BE2C (cell line): ENCODE measurements around the gene CARD8.
"Not testable (repeated sequence)": the region's sequence is repeated elsewhere in the genome, so short reads cannot be mapped to it uniquely, and the experiment has no call there.

Source experiments
- DNase-seq: peaks from one replicate; pipeline ENCODE4 v3.0.0-alpha.2; 2020
- H3K27me3 ChIP-seq: fragments of 250-450 bp; sonication (Bioruptor Pico); 2 replicates; pipeline ENCODE4 v1.5.1; 2020; ENCODE audit warnings: mild to moderate bottlenecking
- H3K36me3 ChIP-seq: fragments of 250-450 bp; sonication (Bioruptor Pico); 2 replicates; pipeline ENCODE4 v1.5.1; 2020; ENCODE audit warnings: mild to moderate bottlenecking
- H3K4me1 ChIP-seq: fragments of 250-450 bp; sonication (Bioruptor Pico); 2 replicates; pipeline ENCODE4 v1.5.1; 2020
- H3K4me3 ChIP-seq: 2 replicates; pipeline ENCODE4 v1.5.1; 2011; ENCODE audit warnings: low read depth, low read length
- H3K9me3 ChIP-seq: fragments of 250-450 bp; sonication (Bioruptor Pico); 2 replicates; pipeline ENCODE4 v1.5.1; 2020
- TF ChIP-seq, protein P1 (sequence below): IDR thresholded peaks from 2 replicates; pipeline ENCODE4 v1.5.1; 2012; ENCODE audit warnings: mild to moderate bottlenecking, low read depth, low read length

Gene CARD8

DNA sequence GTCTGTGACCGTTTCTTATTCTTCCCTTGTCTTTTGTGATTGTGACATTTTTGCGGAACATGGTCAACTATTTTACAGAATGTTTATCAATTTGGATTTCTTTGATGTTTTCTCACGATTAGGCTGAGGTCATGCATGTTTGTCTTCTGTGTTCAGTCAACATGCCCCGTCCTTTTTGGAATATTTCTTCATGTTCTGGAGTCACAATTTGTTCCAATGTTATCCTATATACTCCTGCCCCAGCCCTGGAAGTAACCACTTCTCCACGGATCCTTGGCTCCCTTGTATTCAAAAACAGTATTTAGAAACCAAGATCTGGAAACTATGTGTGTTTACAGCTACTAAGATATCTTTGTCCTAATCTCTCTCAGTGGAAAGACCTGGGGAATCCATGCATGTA lies 9.6 kb downstream of the CARD8 start:
- no peaks in the 10 kb centered on the region for H3K9me3 ChIP-seq
- no peaks in the 10 kb centered on the region for H3K27me3 ChIP-seq
- no peaks in the 10 kb centered on the region for H3K4me1 ChIP-seq
- H3K4me3 ChIP-seq, result no peak overlapping the region
- no peak for DNase-seq
- H3K36me3 ChIP-seq, result peaks cover 13% of the 10 kb centered on the region
- TF ChIP-seq, protein P1, sequence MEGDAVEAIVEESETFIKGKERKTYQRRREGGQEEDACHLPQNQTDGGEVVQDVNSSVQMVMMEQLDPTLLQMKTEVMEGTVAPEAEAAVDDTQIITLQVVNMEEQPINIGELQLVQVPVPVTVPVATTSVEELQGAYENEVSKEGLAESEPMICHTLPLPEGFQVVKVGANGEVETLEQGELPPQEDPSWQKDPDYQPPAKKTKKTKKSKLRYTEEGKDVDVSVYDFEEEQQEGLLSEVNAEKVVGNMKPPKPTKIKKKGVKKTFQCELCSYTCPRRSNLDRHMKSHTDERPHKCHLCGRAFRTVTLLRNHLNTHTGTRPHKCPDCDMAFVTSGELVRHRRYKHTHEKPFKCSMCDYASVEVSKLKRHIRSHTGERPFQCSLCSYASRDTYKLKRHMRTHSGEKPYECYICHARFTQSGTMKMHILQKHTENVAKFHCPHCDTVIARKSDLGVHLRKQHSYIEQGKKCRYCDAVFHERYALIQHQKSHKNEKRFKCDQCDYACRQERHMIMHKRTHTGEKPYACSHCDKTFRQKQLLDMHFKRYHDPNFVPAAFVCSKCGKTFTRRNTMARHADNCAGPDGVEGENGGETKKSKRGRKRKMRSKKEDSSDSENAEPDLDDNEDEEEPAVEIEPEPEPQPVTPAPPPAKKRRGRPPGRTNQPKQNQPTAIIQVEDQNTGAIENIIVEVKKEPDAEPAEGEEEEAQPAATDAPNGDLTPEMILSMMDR, result no peak

DNA sequence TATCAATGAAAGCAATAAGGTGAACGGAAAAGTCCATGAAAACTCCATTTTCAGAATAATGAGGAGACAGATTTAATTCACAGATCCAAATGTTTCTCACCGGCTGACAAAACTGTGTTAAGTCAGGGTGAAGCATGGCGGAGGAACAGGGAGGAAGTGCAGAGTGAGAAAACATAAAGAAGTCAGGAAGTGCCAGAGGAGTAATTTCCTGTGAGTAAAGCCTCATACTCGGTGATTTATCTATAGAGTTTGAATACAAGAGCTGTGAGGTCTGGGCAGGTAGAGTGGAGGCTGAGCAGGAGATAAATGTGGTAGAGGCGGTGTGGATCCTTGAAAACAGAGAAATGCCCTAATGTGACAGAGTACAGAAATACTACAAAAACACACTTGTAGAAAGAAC lies 11.4 kb downstream of the CARD8 start:
- no peaks in the 10 kb centered on the region for H3K27me3 ChIP-seq
- H3K36me3 ChIP-seq, result peaks cover 9% of the 10 kb centered on the region
- no peaks in the 10 kb centered on the region for H3K4me1 ChIP-seq
- H3K4me3 ChIP-seq, result no peak overlapping the region
- no peak for DNase-seq
- H3K9me3 ChIP-seq, result no peaks in the 10 kb centered on the region
- TF ChIP-seq, protein P1, result no peak

DNA sequence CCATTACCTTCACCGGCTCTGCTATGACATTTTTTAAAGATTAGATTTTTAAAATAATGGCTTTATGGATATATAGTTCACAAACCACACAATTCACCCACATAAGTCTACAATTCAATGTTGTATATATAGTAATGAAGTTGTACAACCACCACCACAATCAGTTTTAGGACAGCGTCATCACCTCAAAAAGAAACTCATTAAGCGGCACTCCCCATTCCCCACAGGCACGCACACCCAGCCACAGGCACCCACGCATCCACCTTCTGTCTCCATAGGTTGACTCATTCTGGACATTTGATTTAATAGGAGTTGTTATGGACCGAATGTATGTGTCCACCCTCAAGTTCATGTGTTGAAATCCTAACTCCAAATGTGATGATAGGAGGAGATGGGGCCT lies 13.9 kb downstream of the CARD8 start:
- H3K9me3 ChIP-seq, H3K4me3 ChIP-seq, H3K27me3 ChIP-seq, DNase-seq, H3K36me3 ChIP-seq, H3K4me1 ChIP-seq: not testable (repeated sequence)

DNA sequence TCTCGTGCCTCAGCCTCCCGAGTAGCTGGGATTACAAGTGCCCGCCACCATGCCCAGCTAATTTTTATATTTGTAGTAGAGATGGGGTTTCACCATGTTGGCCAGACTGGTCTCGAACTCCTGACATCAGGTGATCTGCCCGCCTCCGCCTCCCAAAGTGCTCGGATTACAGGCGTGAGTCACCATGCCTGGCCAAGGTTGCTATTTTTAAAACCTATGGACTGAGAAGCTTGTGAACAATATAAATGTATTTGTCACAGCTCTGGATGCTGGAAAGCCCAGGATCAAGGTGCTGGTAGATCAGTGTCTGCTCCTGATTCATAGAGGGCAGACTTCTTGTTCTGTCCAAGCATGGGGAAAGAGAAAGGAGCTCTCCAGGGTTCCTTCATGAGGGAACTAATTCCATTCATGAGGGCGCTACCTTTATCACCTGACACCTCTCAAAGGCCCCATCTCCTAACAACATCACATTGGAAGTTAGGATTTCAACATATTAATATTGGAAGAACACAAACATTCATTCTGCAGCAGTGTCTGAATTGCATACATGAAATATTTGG lies 16.1 kb downstream of the CARD8 start:
- Histone ChIP-seq H3K4me3 (no peak overlapping the region), H3K9me3 (no peaks in the 10 kb centered on the region), H3K27me3 (no peaks in the 10 kb centered on the region), H3K36me3 (no peaks in the 10 kb centered on the region), H3K4me1 (no peaks in the 10 kb centered on the region)
- no peak for DNase-seq
- TF ChIP-seq, protein P1, result no peak

DNA sequence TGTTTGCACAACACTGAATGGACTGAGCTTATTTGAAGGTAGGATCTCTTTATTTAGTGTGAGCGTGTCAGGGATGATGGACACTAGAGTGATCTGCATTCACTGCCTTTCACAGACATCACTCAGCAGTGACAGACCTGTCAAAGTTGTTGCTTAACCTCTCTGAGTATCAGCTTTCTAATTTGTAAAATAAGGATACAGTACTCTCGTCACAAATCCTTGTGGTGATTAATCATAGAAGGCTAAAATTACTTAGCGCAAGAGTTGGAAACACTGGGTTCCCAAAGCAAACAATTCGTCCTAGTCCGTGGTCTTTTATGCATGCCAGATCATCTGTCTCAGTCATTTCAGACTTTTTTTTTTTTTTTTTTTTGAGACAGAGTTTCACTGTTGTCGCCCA lies 16.6 kb downstream of the CARD8 start:
- no peaks in the 10 kb centered on the region for H3K4me1 ChIP-seq
- no peaks in the 10 kb centered on the region for H3K36me3 ChIP-seq
- DNase-seq, result no peak
- H3K27me3 ChIP-seq, result no peaks in the 10 kb centered on the region
- no peaks in the 10 kb centered on the region for H3K9me3 ChIP-seq
- TF ChIP-seq, protein P1, result no peak
- H3K4me3 ChIP-seq, result no peak overlapping the region

DNA sequence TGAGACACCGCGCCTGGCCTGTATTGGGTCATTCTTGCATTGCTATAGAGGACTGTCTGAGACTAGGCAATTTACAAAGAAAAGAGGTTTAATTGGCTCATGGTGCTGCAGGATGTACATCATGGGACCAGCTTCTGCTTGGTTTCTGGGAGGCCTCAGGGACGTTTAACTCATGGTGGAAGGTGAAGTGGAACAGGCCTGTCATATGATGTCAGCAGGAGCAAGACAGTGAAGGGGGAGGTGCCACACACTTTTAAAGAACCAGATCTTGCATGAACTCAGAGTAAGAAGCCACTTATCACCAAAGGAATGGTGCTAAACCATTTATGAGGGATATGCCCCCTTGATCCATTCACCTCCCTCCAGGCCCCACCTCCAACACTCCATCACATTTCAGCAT lies 18.7 kb downstream of the CARD8 start:
- Histone ChIP-seq H3K4me3 (no peak overlapping the region), H3K4me1 (no peaks in the 10 kb centered on the region), H3K9me3 (no peaks in the 10 kb centered on the region), H3K36me3 (no peaks in the 10 kb centered on the region; the same call in 1 of the 2 replicates), H3K27me3 (no peaks in the 10 kb centered on the region)
- TF ChIP-seq, protein P1, result no peak
- DNase-seq, result no peak
